Coronary artery (tissue), 2 donors: ENCODE results near the gene MAP4K5.
"Not testable (repeated sequence)": the region's sequence is repeated elsewhere in the genome, so short reads cannot be mapped to it uniquely, and the experiment has no call there.

Experiments used
- DNase-seq: peaks from one replicate; pipeline ENCODE4 v3.0.0-alpha.2; 2017; ENCODE audit warnings: low spot score
- H3K27ac ChIP-seq, 2 donors: fragments of 200-600 bp; sonication (generic); one replicate each; pipeline ENCODE4 v1.5.1; 2016 to 2019
- H3K4me3 ChIP-seq: fragments of 200-600 bp; sonication (generic); 2 replicates; pipeline ENCODE4 v1.5.1; 2016; ENCODE audit warnings: mild to moderate bottlenecking, moderate library complexity
- CTCF ChIP-seq: fragments of 200-600 bp; sonication (generic); IDR thresholded peaks from one replicate; pipeline ENCODE4 v1.5.1; 2019; ENCODE audit warnings: antibody characterized with exemption

MAP4K5 gene

GRCh38 chr14:50542941-50543418 lies 10.6 kb upstream of the MAP4K5 start:
- H3K27ac ChIP-seq = no peak overlapping the region
- no peak for DNase-seq
- TF ChIP-seq CTCF = peak; percentile 41
- no peak overlapping the region for H3K4me3 ChIP-seq

GRCh38 chr14:50541159-50541567 lies 8.8 kb upstream of the MAP4K5 start:
- no peak for TF ChIP-seq CTCF
- Histone ChIP-seq H3K4me3 (no peak overlapping the region), H3K27ac (no peak overlapping the region)
- DNase-seq = no peak

GRCh38 chr14:50539051-50539450 lies 6.7 kb upstream of the MAP4K5 start:
- Histone ChIP-seq H3K27ac (no peak overlapping the region), H3K4me3 (no peak overlapping the region)
- no peak for DNase-seq
- no peak for TF ChIP-seq CTCF

- not testable (repeated sequence) for H3K27ac ChIP-seq, DNase-seq, H3K4me3 ChIP-seq
Measured at GRCh38 chr14:50538034-50538433, 5.7 kb upstream of the MAP4K5 start.

GRCh38 chr14:50534997-50535396 lies 2.6 kb upstream of the MAP4K5 start:
- no peak for DNase-seq
- Histone ChIP-seq H3K27ac (no peak overlapping the region), H3K4me3 (no peak overlapping the region)
- no peak for TF ChIP-seq CTCF

- no peak for TF ChIP-seq CTCF
Measured at GRCh38 chr14:50534416-50534815, 2.0 kb upstream of the MAP4K5 start.

GRCh38 chr14:50533806-50534205 lies 1.4 kb upstream of the MAP4K5 start:
- H3K4me3 ChIP-seq = no peak overlapping the region
- H3K27ac ChIP-seq = no peak overlapping the region
- no peak for DNase-seq
- no peak for TF ChIP-seq CTCF

More at GRCh38 chr14:50534416-50534815, 2.0 kb upstream of the MAP4K5 start:
- H3K4me3 ChIP-seq = no peak overlapping the region
- no peak for DNase-seq
- H3K27ac ChIP-seq = no peak overlapping the region

GRCh38 chr14:50533241-50533705 lies 904 bp upstream of the MAP4K5 start:
- DNase-seq = no peak
- no peak for TF ChIP-seq CTCF
- Histone ChIP-seq H3K4me3 (peak overlapping the region; percentile 86), H3K27ac (peak overlapping the region in 1 of 2 donors; percentile 94)
